Cardiac muscle cell (in vitro differentiated cells and primary cell): Measurements from ENCODE around the gene RFC5. TPM values are rescaled to one million over a fixed set of nuclear protein-coding genes. Genes with fewer than 3 reads are reported as not detected.

ENCODE experiments used
- DNase-seq, 2 donors: peaks; one replicate each; pipeline versions ENCODE4 v3.0.0 to v3.0.0-alpha.2; 2010 to 2017; ENCODE audit warnings: low read depth in 1 of 2, low spot score in 1 of 2
- H3K27ac ChIP-seq: fragments of 200-600 bp; sonication (generic); 2 replicates; pipeline ENCODE4 v1.5.1; 2016
- H3K27me3 ChIP-seq: fragments of 200-600 bp; sonication (generic); 2 replicates; pipeline ENCODE4 v1.6.0; 2016; ENCODE audit warnings: control low read depth
- H3K36me3 ChIP-seq: fragments of 200-600 bp; sonication (generic); 2 replicates; pipeline ENCODE4 v1.5.1; 2016; ENCODE audit warnings: control low read depth
- H3K4me1 ChIP-seq: fragments of 200-600 bp; sonication (generic); 2 replicates; pipeline ENCODE4 v1.8.1; 2017; ENCODE audit warnings: low read depth, mild to moderate bottlenecking, mixed run types
- H3K4me3 ChIP-seq: fragments of 200-600 bp; sonication (generic); 2 replicates; pipeline ENCODE4 v1.5.1; 2016; ENCODE audit warnings: mild to moderate bottlenecking
- H3K9me3 ChIP-seq: fragments of 200-600 bp; sonication (generic); 2 replicates; pipeline ENCODE4 v1.5.1; 2017; ENCODE audit warnings: low read depth, mild to moderate bottlenecking, control low read depth
- CTCF ChIP-seq: IDR thresholded peaks from 2 replicates; pipeline ENCODE4 v1.5.1; 2012; ENCODE audit warnings: low read depth, mild to moderate bottlenecking, low read length
- polyA plus RNA-seq: library from polyadenylated mRNA; unstranded; fragments of >200 nt; fragmentation: Nextera tagmentation; extraction: Ambion mirVana; gene quantifications from 2 replicates; pipeline ENCODE4 v1.2.1, GENCODE V29; 2016
- total RNA-seq: library from RNA; depleted of rRNA; stranded (reverse); fragments of >200 nt; gene quantifications from 2 replicates; pipeline ENCODE4 v1.2.3, GENCODE V29; 2016

RFC5 gene
- total and polyA plus RNA-seq, 2 experiments from 2014 or later: 25.6 to 27.4 TPM

GRCh38 chr12:118011377-118011776, 5.1 kb upstream of the RFC5 start:
- TF ChIP-seq CTCF: no peak
- H3K27ac ChIP-seq: no peak overlapping the region
- H3K4me1 ChIP-seq: peaks cover 9% of the 10 kb centered on the region
- H3K36me3 ChIP-seq: no peaks in the 10 kb centered on the region
- H3K9me3 ChIP-seq: no peaks in the 10 kb centered on the region
- DNase-seq: no peak
- H3K27me3 ChIP-seq: no peaks in the 10 kb centered on the region
- no peak overlapping the region for H3K4me3 ChIP-seq

- no peaks in the 10 kb centered on the region for H3K9me3 ChIP-seq
- no peak for DNase-seq
- no peaks in the 10 kb centered on the region for H3K27me3 ChIP-seq
- TF ChIP-seq CTCF: no peak
- no peak overlapping the region for H3K4me3 ChIP-seq
- peaks cover 9% of the 10 kb centered on the region for H3K4me1 ChIP-seq
- no peaks in the 10 kb centered on the region for H3K36me3 ChIP-seq
- H3K27ac ChIP-seq: no peak overlapping the region
Measured at GRCh38 chr12:118011961-118012360, 4.5 kb upstream of the RFC5 start.

GRCh38 chr12:118013283-118013682, 3.2 kb upstream of the RFC5 start:
- no peak for TF ChIP-seq CTCF
- H3K27ac ChIP-seq: no peak overlapping the region
- no peaks in the 10 kb centered on the region for H3K36me3 ChIP-seq
- H3K4me1 ChIP-seq: peaks cover 9% of the 10 kb centered on the region
- DNase-seq: no peak
- H3K27me3 ChIP-seq: no peaks in the 10 kb centered on the region
- H3K9me3 ChIP-seq: no peaks in the 10 kb centered on the region
- no peak overlapping the region for H3K4me3 ChIP-seq

GRCh38 chr12:118015306-118015705, 1.2 kb upstream of the RFC5 start:
- peaks cover 9% of the 10 kb centered on the region for H3K4me1 ChIP-seq
- H3K27ac ChIP-seq: no peak overlapping the region
- H3K4me3 ChIP-seq: no peak overlapping the region
- H3K36me3 ChIP-seq: peaks cover 10% of the 10 kb centered on the region
- H3K27me3 ChIP-seq: no peaks in the 10 kb centered on the region
- no peak for TF ChIP-seq CTCF
- no peak for DNase-seq
- H3K9me3 ChIP-seq: no peaks in the 10 kb centered on the region

GRCh38 chr12:118015944-118016343, 559 bp upstream of the RFC5 start:
- Histone ChIP-seq H3K9me3 (no peaks in the 10 kb centered on the region), H3K27me3 (no peaks in the 10 kb centered on the region), H3K36me3 (peaks cover 10% of the 10 kb centered on the region), H3K27ac (no peak overlapping the region), H3K4me1 (peaks cover 9% of the 10 kb centered on the region), H3K4me3 (no peak overlapping the region)
- no peak for TF ChIP-seq CTCF
- no peak for DNase-seq

- H3K27me3 ChIP-seq: no peaks in the 10 kb centered on the region
- H3K27ac ChIP-seq: no peak overlapping the region
- peaks cover 9% of the 10 kb centered on the region for H3K4me1 ChIP-seq
- no peak for DNase-seq
- H3K4me3 ChIP-seq: no peak overlapping the region
- peaks cover 15% of the 10 kb centered on the region for H3K36me3 ChIP-seq
- no peak for TF ChIP-seq CTCF
- H3K9me3 ChIP-seq: no peaks in the 10 kb centered on the region
Measured at GRCh38 chr12:118017926-118018325, 1.4 kb downstream of the RFC5 start.
